ENCODE data around the gene COQ9.
"Not testable (repeated sequence)": the region's sequence is repeated elsewhere in the genome, so short reads cannot be mapped to it uniquely, and the experiment has no call there.

Gene COQ9

GRCh38 chr16:57484515-57485005, 37.3 kb downstream of the COQ9 start:
- peak overlapping the region; percentile 92 for H3K27ac Mint-ChIP-seq
- no peaks in the 10 kb centered on the region for H3K9me3 Mint-ChIP-seq
- DNase-seq (ENCODE audit: low spot score in 2 of 2) (no peak), ATAC-seq (no peak)
- peak overlapping the region; percentile 91 for H3K4me3 Mint-ChIP-seq
- H3K36me3 Mint-ChIP-seq, result peaks cover 5% of the 10 kb centered on the region
- H3K4me1 Mint-ChIP-seq, result peaks cover 30% of the 10 kb centered on the region

- peak overlapping the region; percentile 91 for H3K4me3 Mint-ChIP-seq
- H3K27ac Mint-ChIP-seq, result peak overlapping the region; percentile 92
- peaks cover 28% of the 10 kb centered on the region for H3K4me1 Mint-ChIP-seq
- no peak for ATAC-seq
- no peak for DNase-seq (ENCODE audit: low spot score in 2 of 2)
- no peaks in the 10 kb centered on the region for H3K9me3 Mint-ChIP-seq
- H3K36me3 Mint-ChIP-seq, result peaks cover 5% of the 10 kb centered on the region
Observed at GRCh38 chr16:57485091-57485915, 38.0 kb downstream of the COQ9 start.

- Mint-ChIP-seq H3K4me1 (peaks cover 27% of the 10 kb centered on the region), H3K4me3 (peak within 1 kb of the TSS; percentile 91), H3K9me3 (no peaks in the 10 kb centered on the region), H3K36me3 (peaks cover 5% of the 10 kb centered on the region), H3K27ac (peak within 1 kb of the TSS; percentile 92)
- DNase-seq (ENCODE audit: low spot score in 2 of 2) (peak; percentile 72 to 81), ATAC-seq (peak; percentile 95)
Observed at GRCh38 chr16:57485916-57486857, 38.9 kb downstream of the COQ9 start, which contains the start of gene DOK4. DOK4 (minus strand) TSS chr16:57486493; CDS start chr16:57479507, 6,986 bp downstream.

- Mint-ChIP-seq H3K27ac (peak overlapping the region; percentile 92), H3K36me3 (peaks cover 5% of the 10 kb centered on the region)
Observed at GRCh38 chr16:57486858-57487834, 39.9 kb downstream of the COQ9 start.

GRCh38 chr16:57489229-57489628, 42.0 kb downstream of the COQ9 start:
- DNase-seq (ENCODE audit: low spot score in 2 of 2) (no peak), ATAC-seq (no peak)
- Mint-ChIP-seq H3K9me3 (no peaks in the 10 kb centered on the region), H3K4me3 (no peak overlapping the region), H3K36me3 (peaks cover 5% of the 10 kb centered on the region), H3K4me1 (peaks cover 23% of the 10 kb centered on the region), H3K27ac (no peak overlapping the region)

More at GRCh38 chr16:57486858-57487834, 39.9 kb downstream of the COQ9 start:
- peaks cover 23% of the 10 kb centered on the region for H3K4me1 Mint-ChIP-seq
- no peaks in the 10 kb centered on the region for H3K9me3 Mint-ChIP-seq
- peak overlapping the region; percentile 91 for H3K4me3 Mint-ChIP-seq
- DNase-seq (ENCODE audit: low spot score in 2 of 2), result no peak
- ATAC-seq, result no peak

GRCh38 chr16:57493767-57494166, 46.5 kb downstream of the COQ9 start:
- ATAC-seq (no peak), DNase-seq (ENCODE audit: low spot score in 2 of 2) (no peak)
- H3K36me3 Mint-ChIP-seq, result no peaks in the 10 kb centered on the region
- no peaks in the 10 kb centered on the region for H3K4me1 Mint-ChIP-seq
- H3K9me3 Mint-ChIP-seq, result no peaks in the 10 kb centered on the region
- no peak overlapping the region for H3K4me3 Mint-ChIP-seq
- H3K27ac Mint-ChIP-seq, result no peak overlapping the region

GRCh38 chr16:57497121-57497520, 49.8 kb downstream of the COQ9 start:
- Mint-ChIP-seq H3K9me3 (no peaks in the 10 kb centered on the region), H3K4me3 (no peak overlapping the region), H3K4me1 (peaks cover 10% of the 10 kb centered on the region), H3K36me3 (no peaks in the 10 kb centered on the region), H3K27ac (no peak overlapping the region)
- DNase-seq (ENCODE audit: low spot score in 2 of 2), result no peak
- no peak for ATAC-seq

- no peaks in the 10 kb centered on the region for H3K9me3 Mint-ChIP-seq
- H3K4me3 Mint-ChIP-seq, result no peak overlapping the region
- no peak overlapping the region for H3K27ac Mint-ChIP-seq
- no peaks in the 10 kb centered on the region for H3K36me3 Mint-ChIP-seq
- H3K4me1 Mint-ChIP-seq, result peaks cover 10% of the 10 kb centered on the region
- DNase-seq (ENCODE audit: low spot score in 2 of 2), result no peak
- ATAC-seq, result no peak
Observed at GRCh38 chr16:57498031-57498430, 50.8 kb downstream of the COQ9 start.

GRCh38 chr16:57499941-57500340, 52.7 kb downstream of the COQ9 start:
- not testable (repeated sequence) for H3K27ac Mint-ChIP-seq; H3K4me3 Mint-ChIP-seq; H3K4me1 Mint-ChIP-seq; H3K36me3 Mint-ChIP-seq; H3K9me3 Mint-ChIP-seq; DNase-seq (ENCODE audit: low spot score in 2 of 2); ATAC-seq

- Mint-ChIP-seq H3K27ac (peak overlapping the region; percentile 86), H3K36me3 (no peaks in the 10 kb centered on the region), H3K4me3 (no peak overlapping the region), H3K9me3 (no peaks in the 10 kb centered on the region), H3K4me1 (peaks cover 10% of the 10 kb centered on the region)
- peak; percentile 51 for ATAC-seq
- no peak for DNase-seq (ENCODE audit: low spot score in 2 of 2)
Observed at GRCh38 chr16:57500578-57501111, 53.4 kb downstream of the COQ9 start.

GRCh38 chr16:57501492-57501891, 54.2 kb downstream of the COQ9 start:
- H3K36me3 Mint-ChIP-seq, result no peaks in the 10 kb centered on the region
- no peaks in the 10 kb centered on the region for H3K9me3 Mint-ChIP-seq
- DNase-seq (ENCODE audit: low spot score in 2 of 2), result no peak
- ATAC-seq, result no peak
- no peak overlapping the region for H3K4me3 Mint-ChIP-seq
- H3K27ac Mint-ChIP-seq, result peak overlapping the region; percentile 86
- peaks cover 10% of the 10 kb centered on the region for H3K4me1 Mint-ChIP-seq

GRCh38 chr16:57502048-57502775, 54.9 kb downstream of the COQ9 start:
- H3K36me3 Mint-ChIP-seq, result no peaks in the 10 kb centered on the region
- H3K4me1 Mint-ChIP-seq, result peaks cover 10% of the 10 kb centered on the region
- no peak overlapping the region for H3K4me3 Mint-ChIP-seq
- H3K27ac Mint-ChIP-seq, result peak overlapping the region; percentile 86
- ATAC-seq, result no peak
- no peak for DNase-seq (ENCODE audit: low spot score in 2 of 2)
- H3K9me3 Mint-ChIP-seq, result no peaks in the 10 kb centered on the region

- H3K4me1 Mint-ChIP-seq, result peaks cover 10% of the 10 kb centered on the region
- no peak for ATAC-seq
- no peak for DNase-seq (ENCODE audit: low spot score in 2 of 2)
- no peaks in the 10 kb centered on the region for H3K9me3 Mint-ChIP-seq
- no peak overlapping the region for H3K4me3 Mint-ChIP-seq
- H3K27ac Mint-ChIP-seq, result no peak overlapping the region
- H3K36me3 Mint-ChIP-seq, result no peaks in the 10 kb centered on the region
Observed at GRCh38 chr16:57503366-57503765, 56.1 kb downstream of the COQ9 start.

GRCh38 chr16:57504001-57504400, 56.7 kb downstream of the COQ9 start:
- Mint-ChIP-seq H3K27ac (no peak overlapping the region), H3K4me1 (peaks cover 10% of the 10 kb centered on the region), H3K9me3 (no peaks in the 10 kb centered on the region), H3K4me3 (no peak overlapping the region), H3K36me3 (no peaks in the 10 kb centered on the region)
- ATAC-seq (no peak), DNase-seq (ENCODE audit: low spot score in 2 of 2) (no peak)

Data from stimulated activated effector memory CD8-positive, alpha-beta T cell treated with anti-CD3 and anti-CD28 coated beads, Interleukin-12 subunit alpha, Interleukin-12 subunit beta, amount 100 ng/mL, for 72 hours (primary cell).